Bronchial epithelial cell (primary cell): Measurements from ENCODE around the gene NPAT. TPM values are rescaled to one million over a fixed set of nuclear protein-coding genes. Genes with fewer than 3 reads are reported as not detected.

ENCODE experiments used
- DNase-seq: peaks from one replicate; pipeline ENCODE4 v3.0.0-alpha.2; 2010; ENCODE audit warnings: low read depth
- FAIRE-seq: peaks from 2 replicates; lab custom pipeline; 2011; peaks lifted over from hg19 to GRCh38; lab: Jason Lieb, UNC
- H3K27me3 ChIP-seq: 2 replicates; pipeline ENCODE4 v1.5.1; 2011; ENCODE audit warnings: low read length; ENCODE audit not compliant: control insufficient read depth, insufficient read depth
- H3K36me3 ChIP-seq: 2 replicates; pipeline ENCODE4 v1.5.1; 2011; ENCODE audit warnings: low read length; ENCODE audit not compliant: control insufficient read depth, insufficient read depth
- H3K4me3 ChIP-seq: 2 replicates; pipeline ENCODE4 v1.5.1; 2011; ENCODE audit warnings: mild to moderate bottlenecking, low read depth, low read length, control low read depth
- CTCF ChIP-seq: IDR thresholded peaks from 2 replicates; pipeline ENCODE4 v1.5.1; 2011; ENCODE audit warnings: mild to moderate bottlenecking, moderate library complexity, low read length, control low read depth, inconsistent platforms; ENCODE audit not compliant: insufficient read depth, severe bottlenecking
- total RNA-seq: library from RNA; depleted of rRNA; stranded (reverse); fragments of >200 nt; gene quantifications from 2 replicates; pipeline ENCODE4 v1.2.1, GENCODE V29; 2014

NPAT gene
- total RNA-seq, 1 donor from 2014 or later: 5.5 TPM

DNA sequence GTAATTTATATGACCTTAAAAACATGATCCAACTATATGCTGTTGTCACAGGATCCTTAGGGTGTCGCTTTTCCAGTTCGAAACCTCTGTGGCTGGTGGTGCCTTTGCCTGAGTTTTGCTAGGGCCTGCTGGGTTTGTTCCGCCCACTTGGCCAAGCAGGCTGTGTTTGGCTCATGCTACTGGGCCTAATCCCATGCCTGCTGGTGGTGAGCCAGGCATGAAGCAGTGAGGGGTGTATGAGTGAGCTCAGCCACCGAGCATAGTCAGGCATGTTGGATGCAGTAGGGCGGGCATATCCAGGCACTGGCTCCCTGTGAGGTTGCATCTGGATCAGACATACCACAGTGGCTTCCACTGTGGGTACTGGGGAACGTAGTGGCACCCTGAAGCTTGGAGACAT is 16.3 kb downstream of the NPAT start:
- FAIRE-seq (no peak), DNase-seq (no peak)
- no peak overlapping the region for H3K4me3 ChIP-seq
- H3K27me3 ChIP-seq: no peaks in the 10 kb centered on the region
- peaks cover 15% of the 10 kb centered on the region for H3K36me3 ChIP-seq
- no peak for TF ChIP-seq CTCF

DNA sequence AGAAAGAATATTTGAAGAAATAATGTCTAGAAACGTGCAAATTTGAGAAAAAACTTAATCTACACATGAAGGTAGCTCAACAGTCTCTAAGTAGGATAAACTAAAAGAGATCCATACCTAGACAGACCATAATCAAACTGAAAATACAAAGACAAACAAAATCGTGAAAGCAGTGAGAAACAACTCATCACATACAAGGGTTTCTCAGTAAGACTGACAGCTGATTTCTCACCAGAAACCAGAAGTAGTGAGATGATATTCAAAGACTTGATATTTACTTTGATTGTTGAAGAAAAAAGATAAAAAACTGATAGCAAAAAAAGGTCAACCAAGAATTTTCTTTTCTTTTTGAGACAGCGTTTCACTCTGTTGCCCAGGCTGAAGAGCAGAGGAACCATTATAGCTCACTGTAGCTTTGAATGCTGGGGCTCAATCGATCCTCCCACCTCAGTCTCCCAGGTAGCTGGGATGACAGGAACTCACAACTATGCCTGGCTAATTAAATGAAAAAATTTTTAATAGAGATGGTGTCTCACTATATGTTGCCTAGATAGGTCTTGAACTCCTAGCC is 17.4 kb downstream of the NPAT start:
- Histone ChIP-seq H3K36me3 (peaks cover 12% of the 10 kb centered on the region), H3K27me3 (no peaks in the 10 kb centered on the region), H3K4me3 (no peak overlapping the region)
- no peak for TF ChIP-seq CTCF
- DNase-seq (no peak), FAIRE-seq (no peak)

DNA sequence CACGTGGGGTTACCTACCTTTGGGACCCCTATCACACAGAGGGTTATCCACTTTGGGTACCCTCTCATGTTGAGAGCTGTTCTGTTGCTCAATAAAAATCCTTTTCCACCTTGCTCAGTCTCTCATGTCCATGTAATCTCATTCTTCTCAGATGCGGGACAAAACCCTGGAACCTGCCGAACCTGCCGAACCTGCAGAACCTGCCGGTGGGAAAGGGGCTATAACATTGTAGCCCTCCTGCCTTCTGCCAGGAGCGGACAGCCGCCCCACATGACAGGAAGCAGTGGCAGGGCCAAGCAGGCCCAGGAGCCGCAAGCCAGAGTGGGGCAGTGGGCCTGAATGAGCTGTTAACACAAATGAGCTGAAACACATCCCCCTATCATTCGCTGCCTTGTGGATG is 18.1 kb downstream of the NPAT start:
- FAIRE-seq (no peak), DNase-seq (no peak)
- H3K27me3 ChIP-seq: no peaks in the 10 kb centered on the region
- TF ChIP-seq CTCF: no peak
- no peak overlapping the region for H3K4me3 ChIP-seq
- peaks cover 12% of the 10 kb centered on the region for H3K36me3 ChIP-seq

- Histone ChIP-seq H3K4me3 (no peak overlapping the region), H3K36me3 (peaks cover 10% of the 10 kb centered on the region), H3K27me3 (no peaks in the 10 kb centered on the region)
- TF ChIP-seq CTCF: no peak
- no peak for FAIRE-seq
- no peak for DNase-seq
Observed at GRCh38 chr11:108203075-108203474, 19.4 kb downstream of the NPAT start.

GRCh38 chr11:108199446-108200321 is 22.8 kb downstream of the NPAT start:
- no peaks in the 10 kb centered on the region for H3K36me3 ChIP-seq
- no peak overlapping the region for H3K4me3 ChIP-seq
- FAIRE-seq: no peak

More at GRCh38 chr11:108199446-108200321, 22.8 kb downstream of the NPAT start:
- peak; percentile 97 for DNase-seq
- H3K27me3 ChIP-seq: no peaks in the 10 kb centered on the region
- TF ChIP-seq CTCF: no peak
